ENCODE results near the gene GSX2. TPM values are rescaled to one million over a fixed set of nuclear protein-coding genes. Genes with fewer than 3 reads are reported as not detected.

Gene GSX2
- total and polyA plus RNA-seq, 10 of the 15 experiments (the other 5 are each of a cell fraction or from before 2014, with no cell fraction given) = 0.04 to 0.58 (median 0.50) TPM; not detected in 5

DNA sequence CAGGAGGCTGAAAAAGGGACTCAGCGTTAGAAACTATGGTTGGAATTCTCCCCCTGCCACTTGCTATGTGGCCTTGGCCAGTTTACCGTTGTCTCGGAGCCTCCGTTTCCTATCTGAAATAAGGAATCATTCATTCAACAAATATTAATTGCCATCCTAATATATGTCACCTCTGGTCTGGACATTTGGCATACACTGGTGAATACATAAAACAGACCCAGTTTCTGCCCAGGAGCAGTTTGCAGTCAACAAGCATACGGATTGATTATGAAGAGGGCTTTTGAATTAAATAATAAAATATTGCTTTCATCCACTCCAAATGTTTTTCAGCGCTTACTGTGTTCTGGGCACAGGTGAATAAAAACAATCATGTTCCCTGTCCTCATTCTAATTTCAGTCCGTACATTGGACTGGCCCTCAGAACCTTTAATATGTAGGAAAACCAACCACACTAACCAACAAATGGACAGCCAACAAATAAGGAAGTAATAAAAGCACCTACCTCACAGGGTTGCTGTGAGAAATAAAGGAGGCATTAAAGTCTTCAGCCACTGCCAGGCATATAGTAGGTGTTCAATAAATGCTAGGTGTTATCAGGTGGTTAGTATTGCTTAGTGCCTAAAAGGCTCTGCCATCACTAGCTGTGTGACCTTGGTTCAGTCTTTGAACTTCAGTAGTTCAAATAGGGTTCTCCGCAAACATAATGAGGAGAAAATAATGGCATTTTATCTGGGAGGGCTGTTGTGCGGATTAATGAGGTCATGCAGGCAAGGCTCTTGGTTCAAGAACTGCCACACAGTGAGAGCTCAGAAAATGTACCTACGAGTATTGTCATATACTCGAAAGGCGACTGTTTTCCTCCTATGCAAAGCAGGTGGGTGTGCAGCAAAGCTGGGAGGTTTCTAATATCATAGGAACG, 7.3 kb upstream of the GSX2 start:
- Histone ChIP-seq H3K4me3 (peak overlapping the region; percentile 72; the same call in 1 of the 2 replicates), H3K9me3 (replicated peaks; ENCODE audit: control insufficient read depth, insufficient read depth, low read length) (no peaks in the 10 kb centered on the region), H3K36me3 (ENCODE audit: control insufficient read depth in 2 of 2, insufficient read depth in 2 of 2, low read length in 1 of 2) (no peaks in the 10 kb centered on the region), H2AFZ (ENCODE audit: control insufficient read depth, low read depth, low read length) (peak overlapping the region; percentile 71; the same call in 1 of the 2 replicates), H3K27ac (ENCODE audit: control insufficient read depth, insufficient read depth) (no peak overlapping the region), H3K79me2 (ENCODE audit: control insufficient read depth, insufficient read depth, low read length) (no peaks in the 10 kb centered on the region), H3K4me1 (ENCODE audit: control insufficient read depth, insufficient read depth, low read length) (peaks cover 8% of the 10 kb centered on the region), H3K9ac (ENCODE audit: control insufficient read depth, insufficient read depth, low read length) (peak overlapping the region; percentile 30; the same call in 1 of the 2 replicates), H4K20me1 (ENCODE audit: control insufficient read depth, insufficient read depth) (no peaks in the 10 kb centered on the region), H3K4me2 (ENCODE audit: control insufficient read depth, insufficient read depth) (peak overlapping the region; percentile 99), H3K27me3 (replicated peaks in 1 of 2; ENCODE audit: control insufficient read depth in 2 of 2, insufficient read depth in 2 of 2, low read length in 1 of 2) (peaks cover 10 to 13% of the 10 kb centered on the region in 2 experiments)
- ChIA-PET SMC1A (ENCODE audit: uncharacterized antibody, unreplicated experiment) (no interaction called here), POLR2A (no interaction called here), CTCF (interaction anchor here (1.1 kb wide), 1 partner anchor 35 kb away, joined by 3 read pairs; no protein-coding TSS in a partner anchor), RAD21 (ENCODE audit: unreplicated experiment) (no interaction called here)
- DNase-seq (ENCODE audit: low read depth, low spot score) (no peak), FAIRE-seq (no peak), ATAC-seq (no peak)
- 27% methylated on average over 13 of the region's 13 CpGs for WGBS (ENCODE audit: insufficient coverage, insufficient replicate concordance, low lambda C conversion rate, missing lambda C conversion rate)
- intact Hi-C loops (cut with micrococcal nuclease; ENCODE audit: unreplicated experiment) (no loop called here), in situ Hi-C loops (cut with MboI) (no loop called here)
- no TSS peak for BruUV-seq (replicated peaks)
- no peak for TF ChIP-seq SMAD1 (IDR thresholded peaks at IDR 0.05; ENCODE audit: low read depth, partially characterized antibody)
- TF ChIP-seq MEF2B (IDR thresholded peaks at IDR 0.05; ENCODE audit: partially characterized antibody, poor library complexity, severe bottlenecking) = no peak
- TF ChIP-seq, protein P1, sequence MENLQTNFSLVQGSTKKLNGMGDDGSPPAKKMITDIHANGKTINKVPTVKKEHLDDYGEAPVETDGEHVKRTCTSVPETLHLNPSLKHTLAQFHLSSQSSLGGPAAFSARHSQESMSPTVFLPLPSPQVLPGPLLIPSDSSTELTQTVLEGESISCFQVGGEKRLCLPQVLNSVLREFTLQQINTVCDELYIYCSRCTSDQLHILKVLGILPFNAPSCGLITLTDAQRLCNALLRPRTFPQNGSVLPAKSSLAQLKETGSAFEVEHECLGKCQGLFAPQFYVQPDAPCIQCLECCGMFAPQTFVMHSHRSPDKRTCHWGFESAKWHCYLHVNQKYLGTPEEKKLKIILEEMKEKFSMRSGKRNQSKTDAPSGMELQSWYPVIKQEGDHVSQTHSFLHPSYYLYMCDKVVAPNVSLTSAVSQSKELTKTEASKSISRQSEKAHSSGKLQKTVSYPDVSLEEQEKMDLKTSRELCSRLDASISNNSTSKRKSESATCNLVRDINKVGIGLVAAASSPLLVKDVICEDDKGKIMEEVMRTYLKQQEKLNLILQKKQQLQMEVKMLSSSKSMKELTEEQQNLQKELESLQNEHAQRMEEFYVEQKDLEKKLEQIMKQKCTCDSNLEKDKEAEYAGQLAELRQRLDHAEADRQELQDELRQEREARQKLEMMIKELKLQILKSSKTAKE (IDR thresholded peaks at IDR 0.05; ENCODE audit: low read depth, poor library complexity, severe bottlenecking) = no peak
- no peak for TF ChIP-seq BMI1 (IDR thresholded peaks at IDR 0.05; ENCODE audit: borderline replicate concordance)
- no peak for TF ChIP-seq HDAC2 (IDR thresholded peaks at IDR 0.05)
- no peak for TF ChIP-seq RB1 (IDR thresholded peaks at IDR 0.05; ENCODE audit: borderline replicate concordance)
- TF ChIP-seq TCF7 (IDR thresholded peaks at IDR 0.05; ENCODE audit: borderline replicate concordance) = no peak
- no peak for TF ChIP-seq FOXM1 (IDR thresholded peaks at IDR 0.05; ENCODE audit: low read depth, low read length)
- TF ChIP-seq CHD4 (IDR thresholded peaks at IDR 0.05) = no peak
- no peak for TF ChIP-seq NR2C2 (IDR thresholded peaks at IDR 0.05; ENCODE audit: borderline replicate concordance, control insufficient read depth, insufficient read length, low read depth)
- TF ChIP-seq SIX5 (IDR thresholded peaks at IDR 0.05; ENCODE audit: low read depth, low read length, severe bottlenecking) = no peak
- TF ChIP-seq HDAC6 (IDR thresholded peaks at IDR 0.05; ENCODE audit: unreplicated experiment) = no peak
- TF ChIP-seq, protein P2, sequence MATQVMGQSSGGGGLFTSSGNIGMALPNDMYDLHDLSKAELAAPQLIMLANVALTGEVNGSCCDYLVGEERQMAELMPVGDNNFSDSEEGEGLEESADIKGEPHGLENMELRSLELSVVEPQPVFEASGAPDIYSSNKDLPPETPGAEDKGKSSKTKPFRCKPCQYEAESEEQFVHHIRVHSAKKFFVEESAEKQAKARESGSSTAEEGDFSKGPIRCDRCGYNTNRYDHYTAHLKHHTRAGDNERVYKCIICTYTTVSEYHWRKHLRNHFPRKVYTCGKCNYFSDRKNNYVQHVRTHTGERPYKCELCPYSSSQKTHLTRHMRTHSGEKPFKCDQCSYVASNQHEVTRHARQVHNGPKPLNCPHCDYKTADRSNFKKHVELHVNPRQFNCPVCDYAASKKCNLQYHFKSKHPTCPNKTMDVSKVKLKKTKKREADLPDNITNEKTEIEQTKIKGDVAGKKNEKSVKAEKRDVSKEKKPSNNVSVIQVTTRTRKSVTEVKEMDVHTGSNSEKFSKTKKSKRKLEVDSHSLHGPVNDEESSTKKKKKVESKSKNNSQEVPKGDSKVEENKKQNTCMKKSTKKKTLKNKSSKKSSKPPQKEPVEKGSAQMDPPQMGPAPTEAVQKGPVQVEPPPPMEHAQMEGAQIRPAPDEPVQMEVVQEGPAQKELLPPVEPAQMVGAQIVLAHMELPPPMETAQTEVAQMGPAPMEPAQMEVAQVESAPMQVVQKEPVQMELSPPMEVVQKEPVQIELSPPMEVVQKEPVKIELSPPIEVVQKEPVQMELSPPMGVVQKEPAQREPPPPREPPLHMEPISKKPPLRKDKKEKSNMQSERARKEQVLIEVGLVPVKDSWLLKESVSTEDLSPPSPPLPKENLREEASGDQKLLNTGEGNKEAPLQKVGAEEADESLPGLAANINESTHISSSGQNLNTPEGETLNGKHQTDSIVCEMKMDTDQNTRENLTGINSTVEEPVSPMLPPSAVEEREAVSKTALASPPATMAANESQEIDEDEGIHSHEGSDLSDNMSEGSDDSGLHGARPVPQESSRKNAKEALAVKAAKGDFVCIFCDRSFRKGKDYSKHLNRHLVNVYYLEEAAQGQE (IDR thresholded peaks at IDR 0.05; ENCODE audit: low read depth, low read length) = no peak
- TF ChIP-seq, protein P3, sequence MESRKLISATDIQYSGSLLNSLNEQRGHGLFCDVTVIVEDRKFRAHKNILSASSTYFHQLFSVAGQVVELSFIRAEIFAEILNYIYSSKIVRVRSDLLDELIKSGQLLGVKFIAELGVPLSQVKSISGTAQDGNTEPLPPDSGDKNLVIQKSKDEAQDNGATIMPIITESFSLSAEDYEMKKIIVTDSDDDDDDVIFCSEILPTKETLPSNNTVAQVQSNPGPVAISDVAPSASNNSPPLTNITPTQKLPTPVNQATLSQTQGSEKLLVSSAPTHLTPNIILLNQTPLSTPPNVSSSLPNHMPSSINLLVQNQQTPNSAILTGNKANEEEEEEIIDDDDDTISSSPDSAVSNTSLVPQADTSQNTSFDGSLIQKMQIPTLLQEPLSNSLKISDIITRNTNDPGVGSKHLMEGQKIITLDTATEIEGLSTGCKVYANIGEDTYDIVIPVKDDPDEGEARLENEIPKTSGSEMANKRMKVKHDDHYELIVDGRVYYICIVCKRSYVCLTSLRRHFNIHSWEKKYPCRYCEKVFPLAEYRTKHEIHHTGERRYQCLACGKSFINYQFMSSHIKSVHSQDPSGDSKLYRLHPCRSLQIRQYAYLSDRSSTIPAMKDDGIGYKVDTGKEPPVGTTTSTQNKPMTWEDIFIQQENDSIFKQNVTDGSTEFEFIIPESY (IDR thresholded peaks at IDR 0.05) = no peak
- no peak for TF ChIP-seq KAT2A (conservative IDR thresholded peaks at IDR 0.05; ENCODE audit: control insufficient read depth, low read depth, low read length)
- TF ChIP-seq PAX8 (IDR thresholded peaks at IDR 0.05) = no peak
